Muscle of leg (tissue), 11 donors: ENCODE results near the gene SLC9C2. TPM values are rescaled to one million over a fixed set of nuclear protein-coding genes. Genes with fewer than 3 reads are reported as not detected.
A peak's percentile ranks its signal among the peaks of the same experiment; 100 is the strongest.
"Not testable (repeated sequence)": the region's sequence is repeated elsewhere in the genome, so short reads cannot be mapped to it uniquely, and the experiment has no call there.

Experiments
- DNase-seq: peaks from one replicate; pipeline ENCODE4 v3.0.0; 2013
- H3K27ac ChIP-seq: one replicate; pipeline ENCODE4 v1.5.1; 2013; ENCODE audit warnings: mild to moderate bottlenecking, low read length, control low read depth
- H3K27me3 ChIP-seq: one replicate; pipeline ENCODE4 v1.6.1; 2013; ENCODE audit warnings: low read length; ENCODE audit not compliant: control insufficient read depth, insufficient read depth
- H3K36me3 ChIP-seq: one replicate; pipeline ENCODE4 v1.6.1; 2013; ENCODE audit warnings: low read length; ENCODE audit not compliant: control insufficient read depth, insufficient read depth
- H3K4me1 ChIP-seq: one replicate; pipeline ENCODE4 v1.6.1; 2013; ENCODE audit warnings: low read length; ENCODE audit not compliant: control insufficient read depth, insufficient read depth
- H3K4me3 ChIP-seq: one replicate; pipeline ENCODE4 v1.5.1; 2013; ENCODE audit warnings: low read length, control low read depth
- H3K9me3 ChIP-seq: replicated peaks from 2 replicates; pipeline ENCODE4 v1.6.1; 2013; ENCODE audit warnings: low read depth, low read length; ENCODE audit not compliant: control insufficient read depth
- WGBS: methylation state at CpG from one replicate; pipeline ENCODE4 v1.1.5; 2013; ENCODE audit warnings: missing lambda C conversion rate; ENCODE audit not compliant: insufficient coverage; 5-methylcytosine and 5-hydroxymethylcytosine counted together
- polyA plus RNA-seq, 8 donors: library from polyadenylated mRNA; unstranded; fragments of 120-200 nt; gene quantifications; one replicate each; pipeline versions ENCODE4 v1.2.1 to v1.2.3, GENCODE V29; 2013; ENCODE audit warnings: inconsistent platforms in 1 of 8, low replicate concordance in 1 of 8; ENCODE audit not compliant: insufficient read length in 8 of 8, insufficient read depth in 1 of 8
- total RNA-seq: library from RNA; stranded (reverse); fragments of 120-200 nt; gene quantifications from one replicate; pipeline ENCODE4 v1.2.4, GENCODE V29; 2013

SLC9C2 gene
- total and polyA plus RNA-seq, 9 donors, result 0.36 to 0.44 TPM; not detected in 7

GRCh38 chr1:173475564-173476196 is 127.2 kb downstream of the SLC9C2 start:
- Histone ChIP-seq H3K9me3 (peaks cover 2% of the 10 kb centered on the region), H3K4me1 (peaks cover 13% of the 10 kb centered on the region), H3K27me3 (no peaks in the 10 kb centered on the region), H3K4me3 (peak overlapping the region; percentile 68), H3K36me3 (peaks cover 4% of the 10 kb centered on the region), H3K27ac (peak overlapping the region; percentile 81)
- DNase-seq, result peak; percentile 26
- WGBS, result 65% methylated on average over 4 of the region's 5 CpGs

GRCh38 chr1:173474780-173475421 is 128.0 kb downstream of the SLC9C2 start:
- 50% methylated on average over 5 of the region's 17 CpGs for WGBS
- not testable (repeated sequence) for H3K9me3 ChIP-seq, H3K27me3 ChIP-seq, H3K36me3 ChIP-seq, DNase-seq, H3K4me3 ChIP-seq, H3K27ac ChIP-seq
- H3K4me1 ChIP-seq, result peaks cover 13% of the 10 kb centered on the region

- WGBS, result 83% methylated on average over 1 of the region's 5 CpGs
- Histone ChIP-seq H3K4me3 (no peak overlapping the region), H3K27me3 (no peaks in the 10 kb centered on the region), H3K36me3 (no peaks in the 10 kb centered on the region), H3K4me1 (peaks cover 13% of the 10 kb centered on the region), H3K27ac (no peak overlapping the region), H3K9me3 (peaks cover 4% of the 10 kb centered on the region)
- DNase-seq, result no peak
Measured at GRCh38 chr1:173474097-173474779, 128.6 kb downstream of the SLC9C2 start.

GRCh38 chr1:173473599-173474011 is 129.3 kb downstream of the SLC9C2 start:
- Histone ChIP-seq H3K9me3 (peaks cover 4% of the 10 kb centered on the region), H3K4me1 (peaks cover 13% of the 10 kb centered on the region), H3K27me3 (no peaks in the 10 kb centered on the region), H3K36me3 (no peaks in the 10 kb centered on the region), H3K27ac (no peak overlapping the region), H3K4me3 (no peak overlapping the region)
- WGBS, result 48% methylated on average over 2 of the region's 2 CpGs
- no peak for DNase-seq

- no peak overlapping the region for H3K4me3 ChIP-seq
- 80% methylated on average over 2 of the region's 4 CpGs for WGBS
- no peaks in the 10 kb centered on the region for H3K36me3 ChIP-seq
- no peaks in the 10 kb centered on the region for H3K4me1 ChIP-seq
- DNase-seq, result no peak
- peaks cover 6% of the 10 kb centered on the region for H3K9me3 ChIP-seq
- H3K27me3 ChIP-seq, result no peaks in the 10 kb centered on the region
- H3K27ac ChIP-seq, result no peak overlapping the region
Measured at GRCh38 chr1:173470608-173471007, 132.3 kb downstream of the SLC9C2 start.

GRCh38 chr1:173469656-173470055 is 133.2 kb downstream of the SLC9C2 start:
- no peak overlapping the region for H3K27ac ChIP-seq
- no peaks in the 10 kb centered on the region for H3K4me1 ChIP-seq
- H3K9me3 ChIP-seq, result peaks cover 7% of the 10 kb centered on the region
- DNase-seq, result no peak
- H3K4me3 ChIP-seq, result no peak overlapping the region
- H3K36me3 ChIP-seq, result no peaks in the 10 kb centered on the region
- no peaks in the 10 kb centered on the region for H3K27me3 ChIP-seq
- whole genome bisulfite sequencing, result 88% methylated on average over 2 of the region's 3 CpGs

- WGBS, result no CpG with 5 or more reads among the region's 4 CpGs
- Histone ChIP-seq H3K27ac (no peak overlapping the region), H3K4me1 (no peaks in the 10 kb centered on the region), H3K4me3 (no peak overlapping the region), H3K9me3 (peaks cover 15% of the 10 kb centered on the region), H3K36me3 (no peaks in the 10 kb centered on the region), H3K27me3 (no peaks in the 10 kb centered on the region)
- no peak for DNase-seq
Measured at GRCh38 chr1:173467426-173467825, 135.4 kb downstream of the SLC9C2 start.

- H3K9me3 ChIP-seq, result peaks cover 11% of the 10 kb centered on the region
- H3K4me1 ChIP-seq, H3K27me3 ChIP-seq, H3K27ac ChIP-seq, H3K4me3 ChIP-seq: not testable (repeated sequence)
- H3K36me3 ChIP-seq, result peaks cover 26% of the 10 kb centered on the region
- WGBS, result 83% methylated on average over 2 of the region's 2 CpGs
- peak; percentile 20 for DNase-seq
Measured at GRCh38 chr1:173464185-173464584, 138.7 kb downstream of the SLC9C2 start.

- DNase-seq, H3K4me1 ChIP-seq, H3K27ac ChIP-seq, H3K4me3 ChIP-seq, H3K27me3 ChIP-seq: not testable (repeated sequence)
- no CpG with 5 or more reads among the region's 2 CpGs for WGBS
- Histone ChIP-seq H3K9me3 (peaks cover 11% of the 10 kb centered on the region), H3K36me3 (peaks cover 26% of the 10 kb centered on the region)
Measured at GRCh38 chr1:173462666-173463065, 140.2 kb downstream of the SLC9C2 start.

- Histone ChIP-seq H3K27me3 (no peaks in the 10 kb centered on the region), H3K4me3 (no peak overlapping the region), H3K9me3 (peaks cover 8% of the 10 kb centered on the region), H3K36me3 (peaks cover 26% of the 10 kb centered on the region), H3K4me1 (peaks cover 6% of the 10 kb centered on the region), H3K27ac (no peak overlapping the region)
- DNase-seq, result no peak
- 100% methylated on average over 2 of the region's 4 CpGs for WGBS
Measured at GRCh38 chr1:173459885-173460284, 143.0 kb downstream of the SLC9C2 start.
